Retinal pigment epithelial cell (primary cell): Measurements from ENCODE around the gene ZNF787.

Experiments used
- DNase-seq: peaks from one replicate; pipeline ENCODE4 v3.0.0-alpha.2; 2010; ENCODE audit warnings: low read depth
- H3K4me3 ChIP-seq: 2 replicates; pipeline ENCODE4 v1.5.1; 2011; ENCODE audit warnings: mild to moderate bottlenecking, low read length, control low read depth, moderate library complexity
- CTCF ChIP-seq: conservative IDR thresholded peaks from 2 replicates; pipeline ENCODE4 v1.5.1; 2011; ENCODE audit warnings: low read depth, low read length, control low read depth, inconsistent platforms

ZNF787 gene

GRCh38 chr19:56121180-56122167 is at the start of gene ZNF787:
TSS of gene ZNF787 (minus strand) at chr19:56121295. CDS start at chr19:56103217, 18,078 bp downstream.
- H3K4me3 ChIP-seq: peak within 1 kb of the TSS; percentile 70
- TF ChIP-seq CTCF: no peak
- DNase-seq: peak; percentile 85

GRCh38 chr19:56170261-56170660 is 49.2 kb upstream of the ZNF787 start:
- no peak overlapping the region for H3K4me3 ChIP-seq
- no peak for DNase-seq
- TF ChIP-seq CTCF: no peak

- no peak overlapping the region for H3K4me3 ChIP-seq
- DNase-seq: no peak
- no peak for TF ChIP-seq CTCF
These were observed 46.0 kb upstream of the ZNF787 start for GRCh38 chr19:56167064-56167578.

DNA sequence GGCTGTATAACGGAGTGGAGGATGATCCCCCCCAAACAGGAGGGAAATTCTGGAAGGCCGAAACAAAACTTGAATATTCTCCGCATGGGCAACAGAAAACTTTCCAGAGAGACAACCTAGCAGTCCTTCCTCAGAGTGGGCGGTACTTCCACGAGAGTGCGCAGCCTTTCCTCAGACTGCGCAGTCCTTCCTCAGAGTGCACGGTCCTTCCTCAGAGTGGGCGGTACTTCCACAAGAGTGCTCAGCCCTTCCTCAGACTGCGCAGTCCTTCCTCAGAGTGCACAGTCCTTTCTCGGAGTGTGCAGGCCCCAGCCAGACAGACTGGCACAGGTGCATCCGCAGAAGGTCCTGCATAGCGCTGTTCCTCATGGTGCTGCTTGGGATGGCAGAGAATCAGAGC is 42.0 kb upstream of the ZNF787 start:
- DNase-seq: no peak
- no peak overlapping the region for H3K4me3 ChIP-seq
- TF ChIP-seq CTCF: no peak

- DNase-seq: no peak
- no peak for TF ChIP-seq CTCF
- no peak overlapping the region for H3K4me3 ChIP-seq
These were observed 41.2 kb upstream of the ZNF787 start for GRCh38 chr19:56162258-56162657.

- no peak overlapping the region for H3K4me3 ChIP-seq
- no peak for DNase-seq
- no peak for TF ChIP-seq CTCF
These were observed 40.4 kb upstream of the ZNF787 start for GRCh38 chr19:56161534-56161933.
